ENCODE results near the gene ISOC2. TPM values are rescaled to one million over a fixed set of nuclear protein-coding genes. Genes with fewer than 3 reads are reported as not detected.

The ISOC2 gene
- total and polyA plus RNA-seq, 9 of the 15 experiments (the other 6 are each of a cell fraction or from before 2014, with no cell fraction given) = 1.2 to 229 (median 58.3) TPM

DNA sequence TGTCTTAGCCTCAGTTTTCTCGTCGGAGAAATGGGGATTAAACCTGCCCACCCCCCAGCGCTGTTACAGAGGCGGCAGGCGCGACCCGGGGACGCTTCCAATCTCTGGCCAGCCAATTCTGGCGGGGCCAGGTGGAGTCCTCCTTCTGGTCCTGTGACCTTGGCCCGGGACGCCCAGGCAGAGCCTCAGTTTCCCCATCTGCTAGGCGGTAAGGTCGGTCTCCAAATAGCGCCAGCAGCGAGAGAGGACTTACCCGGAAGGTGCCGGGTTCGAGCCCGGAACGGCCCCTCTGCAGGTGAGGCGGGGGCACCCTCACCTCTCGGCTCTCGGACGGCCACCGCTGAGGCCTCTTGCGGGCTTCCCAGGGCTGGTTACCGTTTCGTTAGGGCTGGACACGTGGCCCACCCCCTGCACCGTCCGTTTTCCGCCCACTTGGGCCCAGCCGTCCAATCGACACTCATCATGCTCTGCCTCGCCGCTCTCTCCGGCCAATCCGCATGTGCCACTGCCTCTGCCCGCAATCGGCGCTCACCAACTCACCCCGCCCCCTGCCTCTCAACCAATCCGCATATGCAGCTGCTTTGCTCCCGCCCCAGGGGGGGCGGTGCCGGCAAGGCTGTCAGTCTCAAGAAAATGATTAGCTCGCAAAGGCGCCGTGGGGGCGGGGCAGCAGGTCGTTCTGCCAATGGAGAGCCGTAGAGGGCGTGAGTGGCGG is at the start of gene ISOC2 (continued):
- TF ChIP-seq ZNF174 (CRISPR knock-in tag; IDR thresholded peaks at IDR 0.05) = no peak
- TF ChIP-seq KAT2B (IDR thresholded peaks at IDR 0.05; ENCODE audit: low read depth, low read length) = no peak
- peak; percentile 13; the same call in 1 of the 2 replicates for TF ChIP-seq SMAD4 (CRISPR knock-in tag; conservative IDR thresholded peaks at IDR 0.05)
- TF ChIP-seq, protein P1, sequence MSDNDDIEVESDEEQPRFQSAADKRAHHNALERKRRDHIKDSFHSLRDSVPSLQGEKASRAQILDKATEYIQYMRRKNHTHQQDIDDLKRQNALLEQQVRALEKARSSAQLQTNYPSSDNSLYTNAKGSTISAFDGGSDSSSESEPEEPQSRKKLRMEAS (CRISPR knock-in tag; IDR thresholded peaks at IDR 0.05) = peak; percentile 97
- TF ChIP-seq PCBP1 (IDR thresholded peaks at IDR 0.05; ENCODE audit: low read depth, low read length, poor library complexity, severe bottlenecking) = peak; percentile 89
- TF ChIP-seq FOXJ2 (tag; IDR thresholded peaks at IDR 0.05) = no peak
- TF ChIP-seq, protein P2, sequence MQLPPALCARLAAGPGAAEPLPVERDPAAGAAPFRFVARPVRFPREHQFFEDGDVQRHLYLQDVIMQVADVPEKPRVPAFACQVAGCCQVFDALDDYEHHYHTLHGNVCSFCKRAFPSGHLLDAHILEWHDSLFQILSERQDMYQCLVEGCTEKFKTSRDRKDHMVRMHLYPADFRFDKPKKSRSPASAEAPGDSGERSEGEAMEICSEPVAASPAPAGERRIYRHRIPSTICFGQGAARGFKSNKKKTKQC (CRISPR knock-in tag; IDR thresholded peaks at IDR 0.05) = peak; percentile 90
- peak; percentile 11; the same call in 1 of the 2 replicates for TF ChIP-seq GTF2F1 (IDR thresholded peaks at IDR 0.05; ENCODE audit: low read depth, low read length)
- TF ChIP-seq, protein P3, sequence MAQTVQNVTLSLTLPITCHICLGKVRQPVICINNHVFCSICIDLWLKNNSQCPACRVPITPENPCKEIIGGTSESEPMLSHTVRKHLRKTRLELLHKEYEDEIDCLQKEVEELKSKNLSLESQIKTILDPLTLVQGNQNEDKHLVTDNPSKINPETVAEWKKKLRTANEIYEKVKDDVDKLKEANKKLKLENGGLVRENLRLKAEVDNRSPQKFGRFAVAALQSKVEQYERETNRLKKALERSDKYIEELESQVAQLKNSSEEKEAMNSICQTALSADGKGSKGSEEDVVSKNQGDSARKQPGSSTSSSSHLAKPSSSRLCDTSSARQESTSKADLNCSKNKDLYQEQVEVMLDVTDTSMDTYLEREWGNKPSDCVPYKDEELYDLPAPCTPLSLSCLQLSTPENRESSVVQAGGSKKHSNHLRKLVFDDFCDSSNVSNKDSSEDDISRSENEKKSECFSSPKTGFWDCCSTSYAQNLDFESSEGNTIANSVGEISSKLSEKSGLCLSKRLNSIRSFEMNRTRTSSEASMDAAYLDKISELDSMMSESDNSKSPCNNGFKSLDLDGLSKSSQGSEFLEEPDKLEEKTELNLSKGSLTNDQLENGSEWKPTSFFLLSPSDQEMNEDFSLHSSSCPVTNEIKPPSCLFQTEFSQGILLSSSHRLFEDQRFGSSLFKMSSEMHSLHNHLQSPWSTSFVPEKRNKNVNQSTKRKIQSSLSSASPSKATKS (CRISPR knock-in tag; IDR thresholded peaks at IDR 0.05) = no peak
- peak; percentile 88; the same call in 1 of the 2 replicates for TF ChIP-seq PTBP1 (IDR thresholded peaks at IDR 0.05; ENCODE audit: low read depth, low read length)
- no peak for TF ChIP-seq POLR3A (IDR thresholded peaks at IDR 0.05; ENCODE audit: borderline replicate concordance, extremely low read depth, insufficient read depth, insufficient read length)
- no peak for TF ChIP-seq ZSCAN32 (CRISPR knock-in tag; IDR thresholded peaks at IDR 0.05)
- 0 out of 2 replicates have a peak, but pooled peaks have one; percentile 64 for TF ChIP-seq ETV1 (tag; conservative IDR thresholded peaks at IDR 0.05; ENCODE audit: low read depth)
- TF ChIP-seq POLR2B (IDR thresholded peaks at IDR 0.05; ENCODE audit: low read depth, partially characterized antibody) = peak; percentile 78
- TF ChIP-seq, protein P4, sequence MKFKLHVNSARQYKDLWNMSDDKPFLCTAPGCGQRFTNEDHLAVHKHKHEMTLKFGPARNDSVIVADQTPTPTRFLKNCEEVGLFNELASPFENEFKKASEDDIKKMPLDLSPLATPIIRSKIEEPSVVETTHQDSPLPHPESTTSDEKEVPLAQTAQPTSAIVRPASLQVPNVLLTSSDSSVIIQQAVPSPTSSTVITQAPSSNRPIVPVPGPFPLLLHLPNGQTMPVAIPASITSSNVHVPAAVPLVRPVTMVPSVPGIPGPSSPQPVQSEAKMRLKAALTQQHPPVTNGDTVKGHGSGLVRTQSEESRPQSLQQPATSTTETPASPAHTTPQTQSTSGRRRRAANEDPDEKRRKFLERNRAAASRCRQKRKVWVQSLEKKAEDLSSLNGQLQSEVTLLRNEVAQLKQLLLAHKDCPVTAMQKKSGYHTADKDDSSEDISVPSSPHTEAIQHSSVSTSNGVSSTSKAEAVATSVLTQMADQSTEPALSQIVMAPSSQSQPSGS (CRISPR knock-in tag; IDR thresholded peaks at IDR 0.05) = no peak
- TF ChIP-seq CHCHD3 (CRISPR knock-in tag; IDR thresholded peaks at IDR 0.05) = no peak
- TF ChIP-seq NR3C1 (CRISPR knock-in tag; IDR thresholded peaks at IDR 0.05) = no peak
- peak; percentile 91 for TF ChIP-seq RBM25 (IDR thresholded peaks at IDR 0.05; ENCODE audit: low read depth, low read length, severe bottlenecking)
- no peak for TF ChIP-seq HMG20B (CRISPR knock-in tag; IDR thresholded peaks at IDR 0.05)
- 0 out of 2 replicates have a peak, but pooled peaks have one; percentile 4 for TF ChIP-seq CBFA2T3 (IDR thresholded peaks at IDR 0.05)
- peak; percentile 98 for TF ChIP-seq EP400 (IDR thresholded peaks at IDR 0.05)
- peak; percentile 77 for TF ChIP-seq NCOA4 (IDR thresholded peaks at IDR 0.05; ENCODE audit: partially characterized antibody)
- peak in 1 of 2 experiments; percentile 39; a peak in 1 of 4 replicates for TF ChIP-seq TRIM24 (IDR thresholded peaks at IDR 0.05)
